GM18526 (cell line): ENCODE measurements around the gene ZNF560.

Experiments used
- POLR2A ChIP-seq: IDR thresholded peaks from 3 replicates; pipeline ENCODE4 v1.6.1; 2011; ENCODE audit not compliant: insufficient read length; ENCODE audit errors: extremely low read depth

Gene ZNF560

DNA sequence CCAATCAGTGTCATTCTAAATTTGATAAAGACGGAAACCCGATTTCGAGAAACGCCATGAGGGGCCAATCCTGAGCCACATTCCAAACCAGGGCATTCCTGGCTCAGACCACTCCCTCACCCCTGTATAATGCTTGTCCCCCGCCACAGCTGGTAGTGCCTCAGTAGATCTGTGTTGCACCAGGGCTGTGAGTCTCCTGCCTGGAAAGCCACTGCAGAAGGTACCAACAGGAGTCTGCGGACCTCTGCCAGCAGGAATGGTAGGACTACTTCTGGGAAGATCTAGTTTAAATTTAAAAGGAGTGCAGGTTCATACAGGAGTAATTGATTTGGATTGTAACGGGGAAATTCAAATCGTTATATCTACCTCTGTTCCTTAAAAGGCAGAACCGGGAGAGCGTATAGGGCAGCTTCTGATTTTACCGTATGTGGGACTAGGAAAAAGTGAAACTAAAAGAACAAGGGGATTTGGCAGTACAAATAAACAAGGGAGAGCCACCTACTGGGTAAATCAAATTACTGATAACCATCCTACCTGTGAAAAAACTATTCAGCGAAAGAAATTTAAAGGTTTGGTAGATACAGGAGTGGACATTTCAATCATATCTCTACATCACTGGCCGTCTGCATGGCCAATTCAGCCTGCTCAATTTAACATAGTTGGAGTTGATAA lies 42.3 kb downstream of the ZNF560 start:
- no peak for TF ChIP-seq POLR2A

DNA sequence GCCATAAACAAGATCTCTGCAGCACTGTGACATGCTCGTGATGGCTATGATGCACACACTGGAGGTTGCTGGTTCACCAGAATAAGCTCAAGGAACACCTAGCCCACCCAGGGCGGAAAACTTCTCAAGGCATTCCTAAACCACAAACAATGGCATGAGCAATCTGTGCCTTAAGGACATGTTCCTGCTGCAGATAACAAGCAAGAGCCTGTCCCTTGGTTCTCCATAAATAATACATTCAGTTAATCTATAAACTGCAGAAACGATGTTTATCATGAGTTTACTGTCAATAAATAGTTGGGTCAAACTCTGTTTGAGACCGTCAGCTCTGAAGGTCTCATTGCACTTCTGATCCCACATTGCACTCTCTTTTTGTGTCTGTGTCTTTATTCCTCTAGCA lies 44.5 kb downstream of the ZNF560 start:
- no peak for TF ChIP-seq POLR2A

DNA sequence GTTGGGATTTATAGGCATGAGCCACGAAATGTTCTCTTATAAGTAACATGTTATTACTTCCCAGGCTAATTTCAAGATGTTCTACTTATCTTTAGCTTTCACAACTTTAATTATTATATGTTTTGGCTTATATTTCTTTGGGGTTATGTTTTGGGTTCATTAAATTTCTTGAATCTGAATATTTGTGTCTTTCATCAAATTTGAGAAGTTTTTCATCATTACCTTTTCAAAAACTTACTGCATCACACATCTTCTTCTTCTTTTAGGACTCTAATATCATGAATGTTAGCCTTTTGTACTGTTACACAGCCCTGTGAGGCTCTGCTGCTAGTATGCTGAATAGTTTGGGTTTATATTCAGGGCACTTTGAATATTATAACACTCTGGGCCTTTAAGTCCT lies 53.4 kb downstream of the ZNF560 start:
- TF ChIP-seq POLR2A: no peak

DNA sequence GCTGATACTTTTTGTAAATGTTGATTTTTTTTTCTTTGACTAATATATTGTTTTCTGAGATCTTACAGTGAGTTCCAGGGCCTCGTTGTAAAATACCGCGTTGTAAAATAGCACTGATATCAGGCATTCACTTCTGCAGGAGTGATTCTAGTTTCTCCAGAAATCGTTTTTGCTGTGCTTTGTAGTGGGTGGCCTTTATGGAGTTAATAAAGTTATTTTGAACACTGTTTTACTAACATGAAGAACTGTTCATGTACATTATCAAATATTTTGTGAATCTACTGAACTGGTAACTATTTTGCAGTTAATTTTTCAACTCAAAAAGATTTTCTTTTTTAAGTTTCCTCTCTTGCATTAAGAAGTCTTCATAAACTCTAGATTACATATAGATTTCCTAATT lies 62.1 kb downstream of the ZNF560 start:
- no peak for TF ChIP-seq POLR2A

DNA sequence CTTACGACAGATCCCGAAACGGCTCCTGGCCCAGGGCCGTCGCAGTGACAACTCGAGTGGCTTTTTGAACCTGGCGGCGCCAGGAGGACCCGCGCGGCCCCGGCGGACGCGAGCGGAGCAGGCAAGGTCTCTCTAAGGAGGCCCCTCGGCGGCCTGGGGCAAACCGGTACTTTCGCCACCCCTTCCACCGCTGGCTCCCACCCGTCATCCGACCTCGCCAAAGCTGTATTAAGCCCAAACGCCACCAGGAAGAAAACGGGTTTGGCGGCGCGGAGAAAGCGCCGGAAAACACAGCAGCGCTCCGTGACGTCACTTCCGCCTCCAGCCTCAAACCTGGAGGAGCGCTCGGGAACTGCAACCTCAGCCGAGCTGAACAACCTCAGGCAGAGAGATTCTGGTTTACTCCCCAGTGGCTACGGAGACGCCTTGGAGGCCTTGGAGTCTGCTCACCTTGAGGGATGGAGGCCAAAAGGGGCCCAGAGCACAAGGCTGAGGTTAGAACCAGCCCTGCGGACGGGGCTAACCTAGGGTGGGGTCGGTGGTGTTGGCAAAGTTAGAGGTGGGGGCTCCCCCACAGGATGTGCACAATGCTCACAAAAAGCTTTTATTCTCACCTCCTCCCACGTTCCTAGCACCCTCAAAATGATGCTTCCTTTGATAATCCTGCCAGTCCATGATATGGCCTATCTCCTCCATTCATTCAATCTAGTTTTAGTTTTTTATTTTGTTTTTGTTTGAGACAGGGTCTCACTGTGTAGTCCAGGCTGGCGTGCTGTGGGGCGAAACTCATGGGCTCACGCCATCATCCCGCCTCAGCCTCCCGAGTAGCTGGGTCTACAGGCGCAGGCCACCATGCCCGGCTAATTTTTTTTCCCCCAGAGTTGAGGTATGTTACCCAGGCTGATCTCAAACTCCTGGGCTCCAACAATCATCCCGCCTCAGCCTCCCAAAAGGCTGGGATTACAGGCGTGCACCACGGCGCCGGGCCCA lies 62.8 kb downstream of the ZNF560 start, which contains the start of gene ZNF266:
TSS of gene ZNF266 (minus strand) at position 295 of the 990 bp plus-strand sequence. CDS start 15,484 bp downstream, outside the sequence.
- TF ChIP-seq POLR2A: peak; percentile 67

DNA sequence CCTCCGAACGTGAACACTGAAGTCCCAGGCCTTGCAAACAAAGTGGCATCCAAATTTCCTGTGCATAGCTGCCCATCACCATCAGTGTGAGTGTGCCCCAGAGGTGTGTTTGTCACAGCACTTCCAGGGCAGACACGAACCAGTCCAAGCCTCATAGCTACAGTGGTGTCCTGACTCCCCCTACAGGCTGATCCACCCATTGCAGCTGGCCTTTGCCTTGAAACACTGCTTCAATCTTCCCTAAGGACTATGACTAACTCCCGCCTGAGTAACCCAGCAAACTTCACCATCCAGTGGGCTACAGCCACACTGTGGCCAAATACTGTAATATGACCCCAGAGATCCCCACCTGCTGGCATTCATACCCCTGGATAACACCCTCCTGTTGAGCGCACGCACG lies 66.9 kb downstream of the ZNF560 start:
- no peak for TF ChIP-seq POLR2A

DNA sequence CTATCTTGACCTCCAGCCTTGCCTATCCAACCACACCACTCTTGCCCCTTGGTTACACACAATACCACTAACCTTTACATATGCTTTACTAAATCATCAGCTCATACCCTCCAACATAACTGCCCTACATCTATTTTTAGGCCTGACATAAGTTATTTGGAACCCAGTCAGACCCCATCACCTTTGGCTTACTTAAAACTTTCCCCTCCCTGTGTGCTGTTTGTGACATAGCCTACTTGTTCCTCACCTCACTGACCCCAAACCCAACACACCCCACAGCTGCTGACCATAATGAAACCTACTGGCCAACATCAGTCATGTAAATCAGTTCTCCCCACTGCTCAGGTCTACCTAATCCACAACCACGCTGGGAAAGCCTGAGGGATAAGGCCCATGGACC lies 68.0 kb downstream of the ZNF560 start:
- TF ChIP-seq POLR2A: no peak

DNA sequence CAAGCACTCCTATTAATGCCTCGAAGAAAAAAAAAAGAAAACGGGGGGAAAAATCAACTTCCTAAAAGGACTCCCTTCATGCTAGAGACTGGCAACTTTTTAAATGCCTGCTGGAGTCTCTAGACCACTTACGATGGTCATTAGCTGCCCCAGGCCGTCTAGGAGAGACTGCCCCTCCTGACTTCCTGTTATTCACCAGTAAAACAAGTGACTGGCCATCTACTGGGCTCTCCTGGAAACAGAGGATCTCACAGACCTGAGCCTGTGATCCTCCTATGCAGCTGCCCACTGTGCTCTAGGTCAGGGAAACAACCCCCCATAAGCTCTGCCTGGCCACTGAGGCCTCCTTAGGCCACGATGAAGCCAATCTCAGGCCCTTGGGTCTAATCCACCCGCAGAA lies 70.5 kb downstream of the ZNF560 start:
- no peak for TF ChIP-seq POLR2A
